Measurements from ENCODE around the gene DLX5. TPM values are rescaled to one million over a fixed set of nuclear protein-coding genes. Genes with fewer than 3 reads are reported as not detected.

DLX5 gene
- polyA plus RNA-seq, 1 donor from 2014 or later, result 44.6 TPM

GRCh38 chr7:97005183-97006054 lies 19.2 kb downstream of the DLX5 start, which contains the start of gene DLX6:
TSS of gene DLX6 (plus strand) at chr7:97005553. CDS start at chr7:97005978, 425 bp downstream.
- Histone ChIP-seq H3K4me3 (ENCODE audit: low read length) (peak within 1 kb of the TSS; percentile 87), H3K4me2 (ENCODE audit: low read length) (peak within 1 kb of the TSS; percentile 89), H3K9me2 (ENCODE audit: insufficient read depth, low read length) (no peaks in the 10 kb centered on the region), H3K36me3 (ENCODE audit: insufficient read depth, low read length) (peaks cover 4% of the 10 kb centered on the region), H3K27me3 (ENCODE audit: insufficient read depth, low read depth, low read length) (peaks cover 19% of the 10 kb centered on the region), H2AFZ (ENCODE audit: low read depth, low read length) (no peak within 1 kb of the TSS), H3K9me3 (ENCODE audit: low read length) (no peaks in the 10 kb centered on the region), H4K20me1 (ENCODE audit: insufficient read depth) (peaks cover 8% of the 10 kb centered on the region), H3K79me2 (replicated peaks; ENCODE audit: insufficient read depth, low read length) (peaks cover 87% of the 10 kb centered on the region), H3K9ac (ENCODE audit: low read length) (peak within 1 kb of the TSS; percentile 99), H3F3A (ENCODE audit: insufficient read depth, low read length, poor library complexity, severe bottlenecking) (peaks cover 14% of the 10 kb centered on the region), H3K27ac (ENCODE audit: low read length) (peak within 1 kb of the TSS; percentile 100)
- peak; percentile 70 for TF ChIP-seq SMC3 (conservative IDR thresholded peaks at IDR 0.05; ENCODE audit: poor library complexity)
- TF ChIP-seq, protein P1, sequence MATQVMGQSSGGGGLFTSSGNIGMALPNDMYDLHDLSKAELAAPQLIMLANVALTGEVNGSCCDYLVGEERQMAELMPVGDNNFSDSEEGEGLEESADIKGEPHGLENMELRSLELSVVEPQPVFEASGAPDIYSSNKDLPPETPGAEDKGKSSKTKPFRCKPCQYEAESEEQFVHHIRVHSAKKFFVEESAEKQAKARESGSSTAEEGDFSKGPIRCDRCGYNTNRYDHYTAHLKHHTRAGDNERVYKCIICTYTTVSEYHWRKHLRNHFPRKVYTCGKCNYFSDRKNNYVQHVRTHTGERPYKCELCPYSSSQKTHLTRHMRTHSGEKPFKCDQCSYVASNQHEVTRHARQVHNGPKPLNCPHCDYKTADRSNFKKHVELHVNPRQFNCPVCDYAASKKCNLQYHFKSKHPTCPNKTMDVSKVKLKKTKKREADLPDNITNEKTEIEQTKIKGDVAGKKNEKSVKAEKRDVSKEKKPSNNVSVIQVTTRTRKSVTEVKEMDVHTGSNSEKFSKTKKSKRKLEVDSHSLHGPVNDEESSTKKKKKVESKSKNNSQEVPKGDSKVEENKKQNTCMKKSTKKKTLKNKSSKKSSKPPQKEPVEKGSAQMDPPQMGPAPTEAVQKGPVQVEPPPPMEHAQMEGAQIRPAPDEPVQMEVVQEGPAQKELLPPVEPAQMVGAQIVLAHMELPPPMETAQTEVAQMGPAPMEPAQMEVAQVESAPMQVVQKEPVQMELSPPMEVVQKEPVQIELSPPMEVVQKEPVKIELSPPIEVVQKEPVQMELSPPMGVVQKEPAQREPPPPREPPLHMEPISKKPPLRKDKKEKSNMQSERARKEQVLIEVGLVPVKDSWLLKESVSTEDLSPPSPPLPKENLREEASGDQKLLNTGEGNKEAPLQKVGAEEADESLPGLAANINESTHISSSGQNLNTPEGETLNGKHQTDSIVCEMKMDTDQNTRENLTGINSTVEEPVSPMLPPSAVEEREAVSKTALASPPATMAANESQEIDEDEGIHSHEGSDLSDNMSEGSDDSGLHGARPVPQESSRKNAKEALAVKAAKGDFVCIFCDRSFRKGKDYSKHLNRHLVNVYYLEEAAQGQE (IDR thresholded peaks at IDR 0.05; ENCODE audit: borderline replicate concordance), result peak; percentile 95
- TF ChIP-seq EP300 (conservative IDR thresholded peaks at IDR 0.05; ENCODE audit: poor library complexity, severe bottlenecking), result peak; percentile 82
- peak; percentile 56 for TF ChIP-seq CTCF (IDR thresholded peaks at IDR 0.05; ENCODE audit: poor library complexity, severe bottlenecking)
- peak; percentile 66 for TF ChIP-seq RAD21 (conservative IDR thresholded peaks at IDR 0.05)
- TF ChIP-seq TAF1 (IDR thresholded peaks at IDR 0.05; ENCODE audit: low read depth), result peak; percentile 98
- peak; percentile 73 for TF ChIP-seq MXI1 (conservative IDR thresholded peaks at IDR 0.05; ENCODE audit: poor library complexity, severe bottlenecking)
- TF ChIP-seq EZH2 (IDR thresholded peaks at IDR 0.05; ENCODE audit: borderline replicate concordance, insufficient read depth, low read length, poor library complexity, severe bottlenecking), result no peak
- TF ChIP-seq POLR2AphosphoS5 (IDR thresholded peaks at IDR 0.05), result peak; percentile 99

DNA sequence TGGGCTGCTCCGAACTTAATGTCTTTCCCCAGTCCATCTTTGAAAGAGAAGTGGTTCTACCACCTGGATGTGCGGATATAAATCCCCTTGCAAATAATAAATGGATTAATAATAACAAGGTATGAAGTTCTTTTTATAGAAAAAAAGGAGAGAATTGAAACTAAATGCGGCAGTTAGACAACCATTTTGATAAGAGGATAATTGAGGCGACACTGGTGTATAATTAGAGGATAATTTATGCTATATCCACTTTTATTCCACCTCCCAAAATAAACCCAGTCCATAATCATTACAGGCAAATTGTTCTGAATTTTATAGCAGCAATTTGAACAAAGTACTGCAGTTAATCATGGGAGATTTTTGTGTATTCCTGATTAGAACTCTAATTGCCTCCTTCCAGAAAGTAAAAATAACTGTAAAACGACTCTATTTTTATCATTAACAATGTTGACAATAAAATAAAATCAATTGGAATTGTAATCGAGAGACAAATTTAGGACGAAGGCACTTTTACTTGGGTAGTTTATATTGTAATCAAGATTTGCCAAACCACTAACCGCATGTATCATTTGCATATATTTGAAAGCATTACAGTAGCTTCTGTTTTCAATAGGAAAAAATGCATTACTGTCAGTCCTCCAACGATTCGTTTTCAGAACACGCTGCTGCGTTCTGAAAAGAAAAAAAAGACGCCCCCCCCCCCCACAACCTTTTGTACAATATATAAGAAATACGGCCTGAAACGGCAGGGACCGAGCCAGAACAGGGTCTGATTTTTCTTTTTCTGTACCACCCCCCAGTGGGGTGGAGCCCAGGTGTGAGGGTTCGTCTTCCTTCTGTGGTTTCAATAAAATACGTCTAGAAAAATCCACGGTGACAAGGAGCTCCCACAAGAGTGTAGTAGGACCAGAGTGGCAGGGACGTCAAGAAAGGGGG lies 20.1 kb downstream of the DLX5 start:
- Histone ChIP-seq H3K4me3 (ENCODE audit: low read length) (peak overlapping the region; percentile 87), H3K9me2 (ENCODE audit: insufficient read depth, low read length) (no peaks in the 10 kb centered on the region), H4K20me1 (ENCODE audit: insufficient read depth) (peaks cover 8% of the 10 kb centered on the region), H3K36me3 (ENCODE audit: insufficient read depth, low read length) (no peaks in the 10 kb centered on the region), H3K9me3 (ENCODE audit: low read length) (no peaks in the 10 kb centered on the region), H3K79me2 (replicated peaks; ENCODE audit: insufficient read depth, low read length) (peaks cover 87% of the 10 kb centered on the region), H3F3A (ENCODE audit: insufficient read depth, low read length, poor library complexity, severe bottlenecking) (peaks cover 14% of the 10 kb centered on the region), H3K4me2 (ENCODE audit: low read length) (peak overlapping the region; percentile 89), H3K27me3 (ENCODE audit: insufficient read depth, low read depth, low read length) (peaks cover 16% of the 10 kb centered on the region), H3K9ac (ENCODE audit: low read length) (peak overlapping the region; percentile 99), H3K27ac (ENCODE audit: low read length) (peak overlapping the region; percentile 100), H2AFZ (ENCODE audit: low read depth, low read length) (no peak overlapping the region)
- no peak for TF ChIP-seq EP300 (conservative IDR thresholded peaks at IDR 0.05; ENCODE audit: poor library complexity, severe bottlenecking)
- TF ChIP-seq TAF1 (IDR thresholded peaks at IDR 0.05; ENCODE audit: low read depth), result peak; percentile 1
- no peak for TF ChIP-seq EZH2 (IDR thresholded peaks at IDR 0.05; ENCODE audit: borderline replicate concordance, insufficient read depth, low read length, poor library complexity, severe bottlenecking)
- TF ChIP-seq POLR2AphosphoS5 (IDR thresholded peaks at IDR 0.05), result no peak
